Endometrium (tissue), 2 donors: ENCODE data around the gene ALX4.

Source experiments
- FAIRE-seq: peaks from 2 replicates; lab custom pipeline; 2012; peaks lifted over from hg19 to GRCh38; lab: Jason Lieb, UNC
- donor health status: control.
- donor health status: control.

The ALX4 gene

GRCh38 chr11:44335052-44335760 lies 25.3 kb upstream of the ALX4 start:
- no peak for FAIRE-seq

DNA sequence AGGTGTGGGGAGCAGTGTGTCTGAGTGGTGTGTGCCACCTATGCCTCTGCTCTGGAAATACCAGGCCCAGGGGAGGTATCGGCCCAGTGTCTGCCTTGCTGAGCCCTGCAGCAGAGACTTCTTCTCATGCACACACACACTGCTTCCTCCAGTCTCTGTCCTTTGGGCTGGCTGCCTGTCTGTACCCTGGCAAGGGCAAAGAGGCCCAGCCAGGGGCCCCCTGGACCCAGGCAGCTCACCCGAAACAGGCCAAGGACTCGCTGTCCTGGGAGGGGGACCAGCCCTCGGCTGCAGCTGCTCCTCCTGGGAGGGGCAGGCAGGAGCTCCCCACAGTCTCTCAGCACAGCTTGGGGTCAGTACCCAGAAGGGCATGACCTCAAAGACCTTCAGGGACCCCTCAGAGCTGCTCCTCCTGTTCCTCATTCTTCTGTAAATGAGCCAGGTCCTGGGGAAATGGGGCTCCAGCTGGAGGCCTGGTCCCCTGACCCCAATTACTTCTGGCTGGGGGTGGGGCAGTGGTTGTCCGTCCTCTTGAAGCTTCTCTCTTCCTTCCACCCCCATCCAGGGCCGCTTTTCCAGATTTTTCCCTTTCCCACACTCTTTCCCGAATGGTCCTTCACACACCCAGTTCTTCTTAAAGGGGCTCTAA lies 24.5 kb upstream of the ALX4 start:
- no peak for FAIRE-seq

GRCh38 chr11:44333271-44334218 lies 23.6 kb upstream of the ALX4 start:
- FAIRE-seq, result no peak

- FAIRE-seq, result no peak
These were observed 22.7 kb upstream of the ALX4 start for GRCh38 chr11:44332665-44333064.

DNA sequence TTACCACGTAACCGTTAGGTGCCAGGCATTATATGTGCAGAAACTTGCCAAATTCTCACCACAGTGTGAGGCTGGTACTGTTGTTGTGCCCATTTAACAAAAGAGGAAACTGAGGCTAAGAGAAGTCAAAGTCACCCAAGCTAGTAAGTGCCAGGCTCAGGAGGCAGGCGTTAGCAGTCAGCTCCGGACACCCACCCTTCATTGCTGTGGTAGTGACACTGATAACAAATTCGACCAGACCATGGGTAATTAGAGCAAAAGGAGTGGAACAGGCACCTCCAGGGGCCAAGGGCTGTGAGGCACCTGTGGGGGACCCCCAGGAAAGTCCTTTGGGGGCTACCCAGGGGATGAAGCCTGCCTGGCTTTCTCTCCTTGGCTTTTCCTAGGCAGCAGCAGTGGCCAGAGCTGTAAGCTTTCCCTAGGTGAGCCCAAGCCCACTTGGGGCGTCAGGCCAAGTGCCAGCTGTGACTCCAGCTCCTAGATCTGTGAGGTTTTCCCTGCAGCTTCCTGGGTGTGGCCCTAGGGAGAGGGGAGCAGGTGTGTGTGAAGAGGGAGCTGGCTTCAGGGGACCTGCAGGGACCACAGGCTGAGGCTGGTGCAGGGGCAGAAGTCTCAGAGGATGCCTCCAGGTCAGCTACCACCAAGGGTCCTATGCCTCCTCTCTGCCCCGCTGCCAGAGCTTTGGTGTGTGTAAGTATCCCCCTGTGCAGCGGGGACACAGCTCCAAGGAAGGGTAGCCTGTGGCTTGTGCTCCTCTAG lies 19.7 kb upstream of the ALX4 start:
- no peak for FAIRE-seq

- no peak for FAIRE-seq
These were observed 18.3 kb upstream of the ALX4 start for GRCh38 chr11:44328138-44328660.

GRCh38 chr11:44327730-44328129 lies 17.8 kb upstream of the ALX4 start:
- no peak for FAIRE-seq

- FAIRE-seq, result no peak
These were observed 16.9 kb upstream of the ALX4 start for GRCh38 chr11:44326615-44327475.

DNA sequence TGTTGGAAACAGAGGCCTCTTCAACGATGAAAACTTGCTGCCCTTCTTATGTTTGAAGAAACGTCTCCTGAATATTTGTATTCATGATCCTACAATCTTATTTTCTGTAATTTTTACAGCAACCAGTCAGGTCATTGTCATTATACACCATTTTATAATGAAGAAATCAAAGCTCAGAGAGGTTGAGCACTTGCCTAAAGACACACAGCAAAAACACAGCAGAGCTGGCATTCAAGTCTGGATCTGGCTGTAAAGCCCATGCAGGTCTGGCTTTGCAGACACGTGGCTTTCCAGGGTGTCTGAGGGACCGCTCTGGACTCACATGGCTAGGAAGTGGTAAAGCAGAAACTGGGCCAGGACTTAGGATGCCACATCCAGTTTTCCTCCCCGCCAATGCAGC lies 15.8 kb upstream of the ALX4 start:
- no peak for FAIRE-seq

DNA sequence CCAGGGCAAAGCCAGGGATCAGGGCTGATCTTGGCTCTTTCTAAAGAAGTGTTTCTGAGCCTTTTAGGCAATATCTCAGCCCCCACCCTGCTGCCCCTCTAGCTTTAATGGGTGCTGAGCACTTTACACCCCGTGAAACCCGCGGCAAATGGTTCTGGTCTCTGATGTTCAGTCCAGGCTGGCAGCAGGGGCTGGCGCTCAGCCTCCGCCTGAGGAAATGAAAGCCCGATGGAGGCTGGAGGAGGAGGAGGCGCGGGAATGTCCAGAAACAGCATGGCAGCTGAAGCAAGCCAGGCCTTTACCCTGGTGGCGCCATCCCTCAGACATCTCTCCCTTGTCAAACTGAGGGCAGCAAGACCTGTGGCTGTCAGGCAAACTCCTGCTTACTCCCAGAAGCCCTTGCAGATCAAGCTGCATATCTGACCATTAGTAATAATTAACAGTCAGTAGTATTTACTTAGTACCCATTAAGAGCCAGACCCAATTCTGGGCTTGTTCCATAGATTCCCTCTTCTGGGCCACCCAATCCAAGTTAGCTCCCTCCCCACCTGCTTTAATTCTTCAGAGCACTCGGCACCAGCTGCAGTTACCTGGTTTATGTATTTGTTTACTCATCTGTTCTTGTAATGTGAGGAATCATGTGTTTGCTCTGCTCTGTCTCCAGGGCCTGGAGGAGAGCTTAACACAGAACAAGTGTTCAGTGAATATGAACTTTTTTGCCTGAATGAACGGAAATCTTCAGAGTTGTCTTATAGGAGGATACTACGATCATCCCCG lies 15.0 kb upstream of the ALX4 start:
- no peak for FAIRE-seq

DNA sequence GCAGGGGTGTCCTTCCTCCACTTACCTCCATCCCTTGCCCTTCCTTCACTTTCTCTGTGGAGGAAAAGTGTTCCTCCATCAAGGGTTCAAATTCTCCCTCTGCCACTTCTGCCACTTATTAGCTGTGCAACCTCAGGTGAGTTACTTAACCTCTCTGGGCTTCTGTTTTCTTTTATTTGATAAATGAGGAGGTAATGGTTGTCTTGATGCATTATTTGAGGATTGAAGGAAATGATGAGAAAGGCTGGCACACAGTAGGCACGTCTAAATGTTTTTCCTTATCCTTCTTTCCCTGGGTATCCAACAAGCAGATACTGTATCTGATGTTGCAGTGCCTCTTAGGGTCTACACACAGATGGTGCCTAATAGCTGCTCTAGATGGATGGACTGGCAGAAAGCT lies 14.3 kb upstream of the ALX4 start:
- no peak for FAIRE-seq

- no peak for FAIRE-seq
These were observed 12.3 kb upstream of the ALX4 start for GRCh38 chr11:44322243-44322642.

DNA sequence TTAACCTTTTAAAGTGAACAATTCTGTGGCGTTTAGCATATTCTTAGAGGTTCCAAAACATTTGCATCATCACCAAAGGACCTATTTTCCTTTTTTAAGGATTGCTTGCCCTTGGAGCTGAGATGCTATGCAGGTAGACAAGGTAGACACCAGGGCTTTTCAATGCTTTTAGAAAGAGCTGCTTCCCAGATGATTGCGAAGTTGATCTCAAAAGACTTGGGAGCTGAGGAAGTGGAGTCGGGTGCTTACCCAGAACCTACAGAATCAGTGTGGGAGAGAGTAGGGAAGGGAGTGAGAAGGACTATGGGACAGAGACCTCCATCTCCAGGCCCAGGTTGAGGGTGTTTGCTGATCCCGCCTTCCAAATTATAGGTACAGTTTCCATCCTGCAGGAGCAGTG lies 11.1 kb upstream of the ALX4 start:
- FAIRE-seq, result no peak

DNA sequence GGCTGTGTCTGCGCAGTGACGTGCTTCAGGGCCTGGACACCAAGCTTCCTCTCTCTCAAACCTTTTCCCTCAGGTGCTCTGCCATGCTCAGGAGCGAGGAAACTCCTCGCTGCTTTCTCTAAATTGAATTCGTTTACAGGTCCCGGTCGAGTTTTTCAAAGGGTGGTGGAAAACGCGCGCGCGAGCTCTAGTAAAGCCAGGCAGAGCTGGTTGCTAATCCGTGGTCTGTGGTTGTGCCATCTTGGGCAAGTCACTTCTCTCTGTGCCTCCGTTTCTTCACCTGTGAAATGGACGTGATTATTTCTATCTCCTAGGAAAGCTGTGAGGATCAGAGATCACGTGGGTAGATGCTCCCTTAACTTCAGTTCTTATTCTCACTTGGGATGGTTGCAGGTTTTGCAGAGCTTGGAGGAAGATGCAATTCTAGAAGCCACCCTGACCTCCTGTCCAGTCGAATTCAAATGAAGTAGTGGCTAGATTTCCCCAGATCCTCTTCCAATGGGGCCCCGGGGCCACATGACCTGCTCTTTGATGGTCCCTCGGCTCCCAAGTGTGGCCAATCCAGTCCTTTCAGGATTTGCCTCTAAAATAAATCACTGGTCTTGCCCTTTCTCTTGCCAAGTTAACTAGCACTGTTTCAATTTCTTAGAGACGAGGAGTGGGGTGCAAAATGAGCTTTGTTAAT lies 10.5 kb upstream of the ALX4 start:
- no peak for FAIRE-seq

GRCh38 chr11:44319552-44320288 lies 9.8 kb upstream of the ALX4 start:
- FAIRE-seq, result no peak

- FAIRE-seq, result no peak
These were observed 9.2 kb upstream of the ALX4 start for GRCh38 chr11:44319170-44319551.

DNA sequence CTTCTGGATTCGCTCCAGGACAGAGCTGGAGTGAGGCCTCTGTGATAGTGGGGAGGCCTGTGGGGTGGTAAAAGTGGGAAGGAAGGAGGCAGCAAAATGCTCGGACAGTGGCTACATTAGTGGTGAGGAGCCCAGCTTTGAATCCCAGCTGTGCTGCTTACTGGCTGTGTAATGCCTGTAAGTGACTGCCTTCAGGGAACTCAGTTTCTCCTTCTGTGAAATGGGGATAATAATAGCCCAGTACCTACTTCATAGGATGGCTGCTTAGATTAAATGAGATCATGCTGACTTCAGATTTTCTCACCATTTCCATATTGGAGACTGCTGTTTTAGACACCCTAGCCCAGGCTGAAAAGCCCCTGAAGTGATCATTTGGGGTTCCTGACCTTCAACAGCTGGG lies 8.4 kb upstream of the ALX4 start:
- no peak for FAIRE-seq

- no peak for FAIRE-seq
These were observed 6.8 kb upstream of the ALX4 start for GRCh38 chr11:44316659-44317240.
